A673 (cell line): ENCODE measurements around the gene OR2A7. TPM values are rescaled to one million over a fixed set of nuclear protein-coding genes. Genes with fewer than 3 reads are reported as not detected.
"Not testable (repeated sequence)": the region's sequence is repeated elsewhere in the genome, so short reads cannot be mapped to it uniquely, and the experiment has no call there.

ENCODE experiments used
- BruUV-seq: library from RNA; stranded (reverse); fragments of 400-500 nt; replicated peaks from 2 replicates; lab custom pipeline; 2021; lab: Mats Ljungman, UMichigan
- CTCF ChIA-PET: fragments of 300-600 bp; sonication (Branson Sonifier 250); formaldehyde crosslinking; loops from one replicate; lab custom pipeline; 2022; ENCODE audit warnings: antibody characterized with exemption; lab: Charles Lee
- POLR2A ChIA-PET: fragments of 300-600 bp; sonication (Branson Sonifier 250); formaldehyde crosslinking; loops from one replicate; lab custom pipeline; 2022; ENCODE audit warnings: antibody characterized with exemption; ENCODE audit not compliant: low non-redundant PET; lab: Charles Lee
- DNase-seq: peaks from one replicate; pipeline ENCODE4 v3.0.0-alpha.2; 2015; ENCODE audit warnings: low spot score
- H3K27ac ChIP-seq: fragments of 200-600 bp; sonication (generic); 2 replicates; pipeline ENCODE4 v1.5.1; 2016; ENCODE audit warnings: mixed run types, low read depth, mild to moderate bottlenecking, mixed read lengths, antibody characterized with exemption, low read length; ENCODE audit not compliant: poor library complexity, severe bottlenecking
- H3K27me3 ChIP-seq: fragments of 200-600 bp; sonication (generic); replicated peaks from 2 replicates; pipeline ENCODE4 v1.6.1; 2017; ENCODE audit warnings: mixed run types, low read depth, mild to moderate bottlenecking, mixed read lengths, antibody characterized with exemption, low read length; ENCODE audit not compliant: insufficient read depth, poor library complexity
- H3K36me3 ChIP-seq: fragments of 200-600 bp; sonication (generic); 2 replicates; pipeline ENCODE4 v1.6.1; 2016; ENCODE audit warnings: mixed run types, mild to moderate bottlenecking, mixed read lengths, antibody characterized with exemption, low read length; ENCODE audit not compliant: insufficient read depth, poor library complexity, severe bottlenecking
- H3K4me1 ChIP-seq: fragments of 200-600 bp; sonication (generic); 2 replicates; pipeline ENCODE4 v1.6.1; 2017; ENCODE audit warnings: mixed run types, mild to moderate bottlenecking, mixed read lengths, antibody characterized with exemption, low read length; ENCODE audit not compliant: insufficient read depth, poor library complexity, severe bottlenecking
- H3K4me3 ChIP-seq: fragments of 200-600 bp; sonication (generic); 2 replicates; pipeline ENCODE4 v1.5.1; 2016; ENCODE audit warnings: low read depth, mixed run types, mild to moderate bottlenecking, mixed read lengths, low read length; ENCODE audit not compliant: poor library complexity, severe bottlenecking
- H3K9me3 ChIP-seq: fragments of 200-600 bp; sonication (generic); 2 replicates; pipeline ENCODE4 v1.6.1; 2016; ENCODE audit warnings: mixed run types, low read depth, mild to moderate bottlenecking, mixed read lengths, antibody characterized with exemption, low read length; ENCODE audit not compliant: poor library complexity, severe bottlenecking
- EZH2 ChIP-seq: fragments of 200-600 bp; sonication (generic); IDR thresholded peaks from 2 replicates; pipeline ENCODE4 v1.6.1; 2017; ENCODE audit warnings: borderline replicate concordance, low read depth, mild to moderate bottlenecking, mixed read lengths, antibody characterized with exemption, low read length; ENCODE audit not compliant: poor library complexity, severe bottlenecking
- intact Hi-C: fragments of 100-400 bp; cut with micrococcal nuclease; formaldehyde crosslinking; loops from one replicate; pipeline ENCODE4 v1.10.0; 2022; ENCODE audit not compliant: unreplicated experiment
- total RNA-seq: library from RNA; stranded (reverse); gene quantifications from 2 replicates; pipeline ENCODE4 v1.2.3, GENCODE V29; 2021
- TF ChIP-seq, protein P1 (sequence below): fragments of 300-800, 200-600 bp; sonication (generic); conservative IDR thresholded peaks from 2 replicates; pipeline ENCODE4 v1.5.1; 2017; ENCODE audit warnings: low read depth, mild to moderate bottlenecking, antibody characterized with exemption, low read length, moderate library complexity, mixed read lengths

The OR2A7 gene
- total RNA-seq, 1 experiment from 2014 or later: 1.2 TPM

DNA sequence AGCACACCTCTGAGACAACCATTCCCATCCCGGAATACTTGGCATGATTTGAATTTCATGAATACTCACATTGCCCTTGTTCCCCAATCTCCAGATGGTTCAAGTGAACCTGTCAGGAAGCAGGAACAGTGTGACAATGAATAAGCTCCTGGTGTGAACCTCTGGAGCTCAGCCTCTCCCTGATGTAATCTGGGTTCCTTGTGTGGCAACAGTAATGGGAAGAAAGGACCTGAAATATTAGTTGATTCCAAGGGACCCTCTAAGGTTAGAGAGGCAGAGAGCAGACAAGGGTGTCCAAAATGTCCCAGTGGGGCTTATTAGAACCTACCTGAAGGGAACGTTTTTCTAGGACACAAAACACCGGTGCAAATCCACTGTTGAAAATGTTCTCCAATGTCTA lies 8.5 kb downstream of the OR2A7 start:
- H3K27ac ChIP-seq: peak overlapping the region; percentile 62
- no TSS peak for BruUV-seq
- no peak for TF ChIP-seq EZH2
- TF ChIP-seq, protein P1, sequence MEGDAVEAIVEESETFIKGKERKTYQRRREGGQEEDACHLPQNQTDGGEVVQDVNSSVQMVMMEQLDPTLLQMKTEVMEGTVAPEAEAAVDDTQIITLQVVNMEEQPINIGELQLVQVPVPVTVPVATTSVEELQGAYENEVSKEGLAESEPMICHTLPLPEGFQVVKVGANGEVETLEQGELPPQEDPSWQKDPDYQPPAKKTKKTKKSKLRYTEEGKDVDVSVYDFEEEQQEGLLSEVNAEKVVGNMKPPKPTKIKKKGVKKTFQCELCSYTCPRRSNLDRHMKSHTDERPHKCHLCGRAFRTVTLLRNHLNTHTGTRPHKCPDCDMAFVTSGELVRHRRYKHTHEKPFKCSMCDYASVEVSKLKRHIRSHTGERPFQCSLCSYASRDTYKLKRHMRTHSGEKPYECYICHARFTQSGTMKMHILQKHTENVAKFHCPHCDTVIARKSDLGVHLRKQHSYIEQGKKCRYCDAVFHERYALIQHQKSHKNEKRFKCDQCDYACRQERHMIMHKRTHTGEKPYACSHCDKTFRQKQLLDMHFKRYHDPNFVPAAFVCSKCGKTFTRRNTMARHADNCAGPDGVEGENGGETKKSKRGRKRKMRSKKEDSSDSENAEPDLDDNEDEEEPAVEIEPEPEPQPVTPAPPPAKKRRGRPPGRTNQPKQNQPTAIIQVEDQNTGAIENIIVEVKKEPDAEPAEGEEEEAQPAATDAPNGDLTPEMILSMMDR: no peak
- ChIA-PET POLR2A (no interaction called here), CTCF (no interaction called here)
- peaks cover 17% of the 10 kb centered on the region for H3K4me1 ChIP-seq
- H3K36me3 ChIP-seq: no peaks in the 10 kb centered on the region
- peak; percentile 87 for DNase-seq
- H3K27me3 ChIP-seq: no peaks in the 10 kb centered on the region
- intact Hi-C loops: no loop called here
- no peak overlapping the region for H3K4me3 ChIP-seq
- H3K9me3 ChIP-seq: no peaks in the 10 kb centered on the region

- no peaks in the 10 kb centered on the region for H3K36me3 ChIP-seq
- intact Hi-C loops: no loop called here
- peak; percentile 58 for DNase-seq
- POLR2A ChIA-PET: no interaction called here
- H3K27ac ChIP-seq: peak overlapping the region; percentile 62
- H3K9me3 ChIP-seq: no peaks in the 10 kb centered on the region
- H3K27me3 ChIP-seq: no peaks in the 10 kb centered on the region
- no peak for TF ChIP-seq EZH2
- TF ChIP-seq, protein P1: no peak
- H3K4me3 ChIP-seq: no peak overlapping the region
- CTCF ChIA-PET: no interaction called here
- BruUV-seq: no TSS peak
- peaks cover 17% of the 10 kb centered on the region for H3K4me1 ChIP-seq
Observed at GRCh38 chr7:144255471-144255897, 9.1 kb downstream of the OR2A7 start.

DNA sequence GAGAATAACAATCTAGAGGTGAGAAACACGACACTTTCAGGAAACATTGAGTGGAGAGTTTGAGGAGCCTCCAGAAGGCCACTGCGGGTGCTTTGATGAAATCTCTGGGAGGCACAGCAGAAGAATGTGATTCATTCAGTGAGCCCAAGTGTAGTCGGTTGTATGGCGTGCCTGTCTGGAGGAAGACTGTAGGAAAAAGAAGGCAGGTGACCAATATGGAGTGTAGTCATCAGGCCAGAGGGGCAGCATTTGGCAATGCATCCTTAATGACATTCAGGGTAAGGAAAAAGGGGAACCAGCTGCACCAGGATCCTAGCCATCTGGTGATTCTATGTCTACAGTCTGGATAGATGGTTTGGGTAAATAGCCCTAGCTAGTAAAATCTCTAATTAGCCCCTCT lies 12.3 kb downstream of the OR2A7 start:
- BruUV-seq, DNase-seq, H3K4me3 ChIP-seq, H3K27me3 ChIP-seq, CTCF ChIA-PET, POLR2A ChIA-PET, H3K9me3 ChIP-seq, H3K27ac ChIP-seq, H3K36me3 ChIP-seq, intact Hi-C loops: not testable (repeated sequence)
- H3K4me1 ChIP-seq: peaks cover 17% of the 10 kb centered on the region

GRCh38 chr7:144247674-144248330 lies 16.8 kb downstream of the OR2A7 start:
- H3K4me1 ChIP-seq, H3K4me3 ChIP-seq, H3K27me3 ChIP-seq, CTCF ChIA-PET, DNase-seq, intact Hi-C loops, BruUV-seq, POLR2A ChIA-PET, H3K27ac ChIP-seq, H3K9me3 ChIP-seq, H3K36me3 ChIP-seq: not testable (repeated sequence)

DNA sequence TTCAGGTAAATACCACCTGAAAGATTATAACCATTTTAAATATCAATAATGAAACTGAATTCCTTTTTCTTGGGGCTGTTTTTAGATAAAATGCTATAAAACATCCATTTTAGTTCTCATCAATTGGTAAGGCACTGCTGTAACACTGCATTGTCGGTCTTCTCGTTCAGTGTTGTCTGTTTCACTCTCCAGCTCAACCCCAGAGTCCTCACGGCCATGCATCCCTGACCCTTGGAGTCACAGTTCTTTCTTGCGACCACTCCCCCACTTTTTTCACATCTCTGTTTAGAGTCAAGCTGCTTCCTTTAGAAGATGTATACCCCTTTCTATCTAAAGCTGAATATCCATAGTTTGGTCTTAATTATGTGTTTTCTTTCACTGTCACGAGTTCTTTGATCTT lies 17.6 kb downstream of the OR2A7 start:
- DNase-seq, POLR2A ChIA-PET, CTCF ChIA-PET, H3K36me3 ChIP-seq, H3K4me3 ChIP-seq, BruUV-seq, H3K4me1 ChIP-seq, intact Hi-C loops, H3K9me3 ChIP-seq, H3K27me3 ChIP-seq, H3K27ac ChIP-seq: not testable (repeated sequence)

- H3K27ac ChIP-seq, BruUV-seq, H3K9me3 ChIP-seq, intact Hi-C loops, H3K36me3 ChIP-seq, H3K27me3 ChIP-seq, POLR2A ChIA-PET, H3K4me1 ChIP-seq, DNase-seq, CTCF ChIA-PET, H3K4me3 ChIP-seq: not testable (repeated sequence)
Observed at GRCh38 chr7:144245372-144245771, 19.2 kb downstream of the OR2A7 start.
